IMR-90 (cell line): ENCODE data around the gene ZBTB40. TPM values are rescaled to one million over a fixed set of nuclear protein-coding genes. Genes with fewer than 3 reads are reported as not detected.

Experiments used
- ATAC-seq: fragments of 200-7000 bp; cut with Tn5 transposase; 2 replicates; pipeline ENCODE4 v1.9.1; 2020; ENCODE audit warnings: low read depth, mild to moderate bottlenecking, moderate library complexity
- BruUV-seq: library from RNA; stranded (reverse); fragments of 400-500 nt; replicated peaks from 2 replicates; lab custom pipeline; 2021; lab: Mats Ljungman, UMichigan
- CTCF ChIA-PET: fragments of 300-600 bp; formaldehyde crosslinking; extraction: SDS; loops from one replicate; lab custom pipeline; 2021; ENCODE audit warnings: antibody characterized with exemption; lab: Yijun Ruan, JAX
- POLR2A ChIA-PET: fragments of 300-600 bp; sonication (Branson Sonifier 250); formaldehyde crosslinking; loops from one replicate; lab custom pipeline; 2022; ENCODE audit warnings: antibody characterized with exemption; ENCODE audit not compliant: unreplicated experiment; lab: Charles Lee
- DNase-seq: peaks from one replicate; pipeline ENCODE4 v3.0.0; 2013
- H2AFZ ChIP-seq: replicated peaks from 2 replicates; pipeline ENCODE3; 2013; ENCODE audit warnings: low read length, mild to moderate bottlenecking; ENCODE audit not compliant: poor library complexity
- H2AK5ac ChIP-seq: 2 replicates; pipeline ENCODE4 v1.6.1; 2013; ENCODE audit warnings: low read depth, low read length, inconsistent platforms
- H2AK9ac ChIP-seq: replicated peaks from 2 replicates; pipeline ENCODE3; 2013; ENCODE audit warnings: mild to moderate bottlenecking, low read depth, low read length, moderate library complexity; ENCODE audit not compliant: poor library complexity
- H2BK120ac ChIP-seq: 2 replicates; pipeline ENCODE4 v1.6.1; 2013; ENCODE audit warnings: low read depth, low read length, inconsistent platforms
- H2BK15ac ChIP-seq: 3 replicates; pipeline ENCODE4 v1.6.1; 2013; ENCODE audit warnings: low read depth, low read length, inconsistent platforms
- H2BK20ac ChIP-seq: 2 replicates; pipeline ENCODE4 v1.6.1; 2013; ENCODE audit warnings: low read depth, mild to moderate bottlenecking, inconsistent platforms, low read length, moderate library complexity
- H2BK5ac ChIP-seq: 2 replicates; pipeline ENCODE4 v1.6.1; 2013; ENCODE audit warnings: mild to moderate bottlenecking, low read depth, low read length, inconsistent platforms; ENCODE audit not compliant: poor library complexity, severe bottlenecking
- H3K14ac ChIP-seq: replicated peaks from 2 replicates; pipeline ENCODE4 v1.6.1; 2013; ENCODE audit warnings: low read depth, low read length, inconsistent platforms
- H3K18ac ChIP-seq: 2 replicates; pipeline ENCODE4 v1.6.1; 2013; ENCODE audit warnings: low read depth, low read length, control low read depth
- H3K23ac ChIP-seq: 2 replicates; pipeline ENCODE4 v1.6.1; 2013; ENCODE audit warnings: low read depth, low read length, inconsistent platforms
- H3K27ac ChIP-seq: 2 replicates; pipeline ENCODE4 v1.5.1; 2013; ENCODE audit warnings: mild to moderate bottlenecking, control low read depth, low read length; ENCODE audit not compliant: insufficient read depth
- H3K27me3 ChIP-seq: 2 replicates; pipeline ENCODE4 v1.6.1; 2013; ENCODE audit warnings: low read length; ENCODE audit not compliant: control insufficient read depth, insufficient read depth
- H3K36me3 ChIP-seq: 2 replicates; pipeline ENCODE4 v1.6.1; 2013; ENCODE audit warnings: low read length, mixed read lengths; ENCODE audit not compliant: control insufficient read depth, insufficient read depth
- H3K4ac ChIP-seq: 2 replicates; pipeline ENCODE4 v1.6.1; 2013; ENCODE audit warnings: low read depth, low read length, inconsistent platforms
- H3K4me1 ChIP-seq: 2 replicates; pipeline ENCODE4 v1.6.1; 2013; ENCODE audit warnings: low read length, mixed read lengths; ENCODE audit not compliant: control insufficient read depth, insufficient read depth
- H3K4me2 ChIP-seq: 2 replicates; pipeline ENCODE4 v1.6.1; 2013; ENCODE audit warnings: low read depth, mild to moderate bottlenecking, control low read depth, low read length, moderate library complexity
- H3K4me3 ChIP-seq: 2 replicates; pipeline ENCODE4 v1.5.1; 2013; ENCODE audit warnings: low read depth, mild to moderate bottlenecking, control low read depth, low read length, moderate library complexity; ENCODE audit not compliant: insufficient read depth
- H3K56ac ChIP-seq: 2 replicates; pipeline ENCODE4 v1.6.1; 2013; ENCODE audit warnings: low read length, inconsistent platforms; ENCODE audit not compliant: insufficient read depth; ENCODE audit errors: extremely low read depth
- H3K79me1 ChIP-seq, 2 experiments: 2 replicates each; pipeline ENCODE4 v1.6.1; 2013; ENCODE audit warnings: low read length in 2 of 2, inconsistent platforms in 1 of 2, low read depth in 1 of 2
- H3K9ac ChIP-seq: 2 replicates; pipeline ENCODE4 v1.6.1; 2013; ENCODE audit warnings: low read depth, low read length, control low read depth
- H3K9me1 ChIP-seq: 2 replicates; pipeline ENCODE4 v1.6.1; 2013; ENCODE audit warnings: low read length, inconsistent platforms; ENCODE audit not compliant: insufficient read depth
- H3K9me3 ChIP-seq: 2 replicates; pipeline ENCODE4 v1.6.1; 2013; ENCODE audit warnings: low read length; ENCODE audit not compliant: control insufficient read depth, insufficient read depth
- H4K20me1 ChIP-seq: 2 replicates; pipeline ENCODE4 v1.6.1; 2013; ENCODE audit warnings: low read length, inconsistent platforms; ENCODE audit not compliant: insufficient read depth
- H4K5ac ChIP-seq: 2 replicates; pipeline ENCODE4 v1.6.1; 2013; ENCODE audit warnings: mild to moderate bottlenecking, low read depth, low read length, control low read depth
- H4K8ac ChIP-seq, 2 experiments: 2 replicates each; pipeline ENCODE4 v1.6.1; 2013; ENCODE audit warnings: low read depth in 2 of 2, low read length in 2 of 2, control low read depth in 1 of 2, inconsistent platforms in 1 of 2
- H4K91ac ChIP-seq: 2 replicates; pipeline ENCODE4 v1.6.1; 2013; ENCODE audit warnings: low read depth, low read length, inconsistent platforms; ENCODE audit not compliant: insufficient read depth
- BHLHE40 ChIP-seq: fragments of 150-350 bp; IDR thresholded peaks from 2 replicates; pipeline ENCODE4 v1.6.1; 2016; ENCODE audit warnings: mild to moderate bottlenecking, low read depth, low read length
- CHD1 ChIP-seq: IDR thresholded peaks from 2 replicates; pipeline ENCODE4 v1.6.1; 2012; ENCODE audit warnings: low read depth, low read length, improper control_type of control experiment
- CTCF ChIP-seq: conservative IDR thresholded peaks from 2 replicates; pipeline ENCODE4 v1.5.1; 2012; ENCODE audit warnings: mild to moderate bottlenecking, low read depth, low read length, improper control_type of control experiment
- ELK1 ChIP-seq: fragments of 150-350 bp; IDR thresholded peaks from 2 replicates; pipeline ENCODE4 v1.6.1; 2016; ENCODE audit warnings: low read depth, mild to moderate bottlenecking, low read length, moderate library complexity, borderline replicate concordance
- FOS ChIP-seq: fragments of 150-350 bp; IDR thresholded peaks from 2 replicates; pipeline ENCODE4 v1.6.1; 2016; ENCODE audit warnings: low read depth, low read length
- MAFK ChIP-seq: IDR thresholded peaks from 2 replicates; pipeline ENCODE4 v1.6.1; 2012; ENCODE audit warnings: low read depth, low read length, improper control_type of control experiment
- MAZ ChIP-seq: IDR thresholded peaks from 2 replicates; pipeline ENCODE4 v1.6.1; 2012; ENCODE audit warnings: low read depth, mild to moderate bottlenecking, low read length, improper control_type of control experiment, moderate library complexity, borderline replicate concordance
- NFE2L2 ChIP-seq: fragments of 150-350 bp; IDR thresholded peaks from 2 replicates; pipeline ENCODE4 v1.6.1; 2016; ENCODE audit warnings: low read depth, mild to moderate bottlenecking, low read length
- RAD21 ChIP-seq: IDR thresholded peaks from 2 replicates; pipeline ENCODE4 v1.6.1; 2012; ENCODE audit warnings: low read length, improper control_type of control experiment
- RCOR1 ChIP-seq: IDR thresholded peaks from 2 replicates; pipeline ENCODE4 v1.6.1; 2012; ENCODE audit warnings: mild to moderate bottlenecking, low read length, improper control_type of control experiment; ENCODE audit not compliant: insufficient replicate concordance
- RFX5 ChIP-seq: IDR thresholded peaks from 2 replicates; pipeline ENCODE4 v1.8.0; 2012; ENCODE audit warnings: low read depth, mild to moderate bottlenecking, low read length, moderate library complexity
- SMC3 ChIP-seq: fragments of 150-350 bp; IDR thresholded peaks from 2 replicates; pipeline ENCODE4 v1.6.1; 2016; ENCODE audit warnings: low read depth, mild to moderate bottlenecking, antibody characterized with exemption, low read length, moderate library complexity
- WGBS, 2 experiments: methylation state at CpG; one replicate each; pipeline versions ENCODE4 v1.1.5 to v1.1.7; 2013; ENCODE audit warnings: missing lambda C conversion rate in 2 of 2; ENCODE audit not compliant: insufficient read length in 1 of 2; ENCODE audit errors: extremely low coverage in 2 of 2; 5-methylcytosine and 5-hydroxymethylcytosine counted together
- dilution Hi-C: fragments of 300-500 bp; cut with HindIII; formaldehyde crosslinking; loops from one replicate; pipeline ENCODE4 v1.14.3; 2018; ENCODE audit warnings: low sequenced_read_pairs; ENCODE audit not compliant: unreplicated experiment
- in situ Hi-C: fragments of 300-500 bp; cut with MboI; formaldehyde crosslinking; loops from 3 replicates; pipeline ENCODE4 v1.14.3; 2019; ENCODE audit warnings: low sequenced_read_pairs, inconsistent platforms, mixed read lengths
- intact Hi-C: fragments of 100-400 bp; cut with micrococcal nuclease; formaldehyde crosslinking; loops from 2 replicates; pipeline ENCODE4 v1.10.0; 2022
- polyA plus RNA-seq, 3 experiments: library from polyadenylated mRNA; depleted of rRNA; stranded (reverse); fragments of >200 nt; gene quantifications; 2 replicates each; pipeline ENCODE4 v1.2.3, GENCODE V29; 2012; ENCODE audit warnings: low replicate concordance in 1 of 3
- total RNA-seq: library from RNA; depleted of rRNA; stranded (reverse); fragments of >200 nt; gene quantifications from 2 replicates; pipeline ENCODE4 v1.2.3, GENCODE V29; 2012
- TF ChIP-seq, protein P1 (sequence below): fragments of 150-350 bp; IDR thresholded peaks from 2 replicates; pipeline ENCODE4 v1.6.1; 2017; ENCODE audit warnings: mild to moderate bottlenecking, antibody characterized with exemption, low read length, low read depth

The ZBTB40 gene
- total and polyA plus RNA-seq, 2 of the 4 experiments (the other 2 are of a cell fraction), result 6.0 to 9.7 TPM

- Histone ChIP-seq H2BK20ac (no peak overlapping the region), H4K91ac (no peak overlapping the region), H3K27ac (no peak overlapping the region), H3K79me1 (no peaks in the 10 kb centered on the region), H2AFZ (no peak overlapping the region), H3K4me2 (no peak overlapping the region), H3K4ac (no peak overlapping the region), H2AK9ac (no peak overlapping the region), H2BK120ac (no peak overlapping the region), H3K56ac (no peak overlapping the region), H3K9ac (no peak overlapping the region), H2BK15ac (no peak overlapping the region), H3K4me1 (no peaks in the 10 kb centered on the region), H2BK5ac (no peak overlapping the region), H3K23ac (no peak overlapping the region), H3K9me3 (no peaks in the 10 kb centered on the region), H3K4me3 (no peak overlapping the region), H4K8ac (no peak overlapping the region), H4K5ac (no peak overlapping the region), H3K9me1 (no peaks in the 10 kb centered on the region; the same call in 1 of the 2 replicates), H4K20me1 (no peaks in the 10 kb centered on the region), H3K27me3 (peaks cover 46% of the 10 kb centered on the region), H2AK5ac (no peak overlapping the region), H3K14ac (no peak overlapping the region), H3K18ac (no peak overlapping the region), H3K36me3 (no peaks in the 10 kb centered on the region)
- TF ChIP-seq MAZ (no peak), SMC3 (no peak), BHLHE40 (no peak), RAD21 (no peak), RCOR1 (no peak), CTCF (no peak), FOS (no peak), ELK1 (no peak), CHD1 (no peak), RFX5 (no peak), NFE2L2 (no peak), MAFK (no peak)
- TF ChIP-seq, protein P1, sequence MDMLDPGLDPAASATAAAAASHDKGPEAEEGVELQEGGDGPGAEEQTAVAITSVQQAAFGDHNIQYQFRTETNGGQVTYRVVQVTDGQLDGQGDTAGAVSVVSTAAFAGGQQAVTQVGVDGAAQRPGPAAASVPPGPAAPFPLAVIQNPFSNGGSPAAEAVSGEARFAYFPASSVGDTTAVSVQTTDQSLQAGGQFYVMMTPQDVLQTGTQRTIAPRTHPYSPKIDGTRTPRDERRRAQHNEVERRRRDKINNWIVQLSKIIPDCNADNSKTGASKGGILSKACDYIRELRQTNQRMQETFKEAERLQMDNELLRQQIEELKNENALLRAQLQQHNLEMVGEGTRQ, result no peak
- in situ Hi-C loops (no loop called here), dilution Hi-C loops (no loop called here), intact Hi-C loops (no loop called here)
- no peak for DNase-seq
- BruUV-seq, result no TSS peak
- CTCF ChIA-PET, result interaction anchor here (0.9 kb wide), 1 partner anchor 43 kb away, joined by 3 read pairs; no protein-coding TSS in a partner anchor
- 55% methylated on average over 4 of the region's 7 CpGs; no CpG with 5 or more reads in 1 of the 2 experiments for WGBS, 2 experiments
- POLR2A ChIA-PET, result no interaction called here
- ATAC-seq, result no peak
These were observed 121.6 kb downstream of the ZBTB40 start for GRCh38 chr1:22573237-22573636.
